ENCODE measurements around the gene COA1.

GRCh38 chr7:43769791-43770465 is 40.6 kb upstream of the COA1 start:
- no peak for TF ChIP-seq CTCF (IDR thresholded peaks at IDR 0.05)
- no peak for TF ChIP-seq EP300 (IDR thresholded peaks at IDR 0.05)

Measured in gastroesophageal sphincter (tissue), 3 donors.